NCI-H1048 (cell line): Measurements from ENCODE around the gene TXNDC9.
"Not testable (repeated sequence)": the region's sequence is repeated elsewhere in the genome, so short reads cannot be mapped to it uniquely, and the experiment has no call there.

Experiments
- DNase-seq: peaks from one replicate; lab custom pipeline; 2025; lab: John Stamatoyannopoulos, UW

Gene TXNDC9

GRCh38 chr2:99335911-99336803 is at the start of gene TXNDC9:
Gene TXNDC9 (minus strand): TSS chr2:99336333. CDS start chr2:99333210, 3,123 bp downstream.
- peak; percentile 98 for DNase-seq

- no peak for DNase-seq
Measured at GRCh38 chr2:99382143-99382542, 46.0 kb upstream of the TXNDC9 start.

GRCh38 chr2:99380376-99381010 is 44.4 kb upstream of the TXNDC9 start:
- DNase-seq: no peak

DNA sequence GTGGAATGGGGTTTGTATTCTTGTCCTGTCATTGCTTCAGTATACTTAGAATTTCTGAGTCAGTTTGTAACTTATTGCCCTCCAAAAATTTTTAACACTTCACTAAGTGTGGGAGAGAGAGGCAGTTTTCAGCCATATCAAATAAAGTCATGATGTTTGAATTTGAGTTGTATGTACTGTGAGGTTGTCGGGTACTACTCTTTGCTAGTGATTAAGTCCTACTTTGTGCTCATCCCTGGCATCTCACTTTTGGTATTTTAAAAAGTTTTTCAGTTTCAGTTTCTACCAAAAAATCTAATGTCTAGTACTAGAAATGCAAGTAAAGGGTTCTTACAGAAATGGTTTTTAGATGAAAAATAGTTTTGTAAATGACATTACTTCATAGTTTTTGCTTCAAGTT is 41.7 kb upstream of the TXNDC9 start:
- DNase-seq: no peak

GRCh38 chr2:99376254-99376864 is 40.2 kb upstream of the TXNDC9 start:
- DNase-seq: no peak

DNA sequence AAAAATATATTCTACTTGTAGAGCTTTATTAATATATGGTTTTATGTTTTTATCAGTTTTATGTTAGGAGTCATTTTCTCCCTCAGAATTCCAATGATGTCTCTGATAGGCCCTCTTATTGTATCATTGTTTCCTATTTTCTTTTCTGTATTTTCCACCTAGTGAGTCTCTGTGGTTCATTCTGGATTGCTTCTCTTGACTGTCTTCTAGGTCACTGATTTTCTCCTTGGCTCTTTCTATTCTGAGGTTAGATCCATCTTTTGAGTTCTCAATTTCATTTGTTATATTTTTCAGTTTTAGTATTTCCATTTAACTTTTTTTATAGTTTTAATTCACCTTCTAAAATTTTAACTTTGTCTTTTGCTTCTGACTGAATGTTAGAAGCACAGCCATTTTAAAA is 38.6 kb upstream of the TXNDC9 start:
- DNase-seq: no peak

- DNase-seq: no peak
Measured at GRCh38 chr2:99373144-99373543, 37.0 kb upstream of the TXNDC9 start.

- not testable (repeated sequence) for DNase-seq
Measured at GRCh38 chr2:99368854-99369253, 32.7 kb upstream of the TXNDC9 start.

GRCh38 chr2:99365661-99366060 is 29.5 kb upstream of the TXNDC9 start:
- DNase-seq: no peak

- DNase-seq: no peak
Measured at GRCh38 chr2:99356853-99357252, 20.7 kb upstream of the TXNDC9 start.

- not testable (repeated sequence) for DNase-seq
Measured at GRCh38 chr2:99354825-99355224, 18.7 kb upstream of the TXNDC9 start.

DNA sequence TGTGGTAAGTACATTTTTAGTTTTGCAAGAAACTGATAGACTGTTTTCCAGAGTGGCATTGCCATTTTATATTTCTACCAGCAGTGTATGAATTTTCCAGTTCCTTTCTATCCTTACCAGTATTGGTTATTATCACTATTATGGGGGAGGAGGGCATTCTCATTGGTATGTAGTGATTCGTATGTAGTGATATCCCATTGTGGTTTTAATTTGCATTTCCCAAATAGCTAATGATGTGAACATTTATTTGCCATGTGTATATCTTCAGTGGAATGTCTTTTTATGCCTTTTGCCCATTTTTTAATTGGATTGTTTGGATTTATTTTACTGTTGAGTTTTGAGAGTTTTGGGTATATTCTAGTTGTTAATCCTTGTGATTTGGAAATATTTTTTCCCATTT is 17.9 kb upstream of the TXNDC9 start:
- DNase-seq: no peak

- DNase-seq: no peak
Measured at GRCh38 chr2:99350194-99350593, 14.1 kb upstream of the TXNDC9 start.

GRCh38 chr2:99348173-99348572 is 12.0 kb upstream of the TXNDC9 start:
- no peak for DNase-seq

DNA sequence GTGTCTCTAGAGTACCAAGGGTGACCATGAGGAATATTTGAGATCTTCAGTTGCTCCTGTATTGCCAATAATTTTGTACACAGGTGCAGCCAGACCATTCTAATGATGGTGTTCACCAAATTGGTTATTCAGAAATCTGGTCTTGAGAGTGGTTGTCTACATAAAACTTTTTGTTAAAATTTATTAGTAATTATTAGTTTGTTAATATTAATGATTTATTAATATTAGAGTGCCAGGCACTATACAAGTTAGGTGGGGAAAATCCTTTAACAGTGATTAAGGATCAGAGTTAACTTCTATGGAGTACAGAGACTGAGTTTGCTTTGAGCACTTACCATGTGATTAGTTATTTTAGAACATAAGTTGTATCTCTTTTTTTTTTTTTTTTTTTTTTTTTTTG is 10.1 kb upstream of the TXNDC9 start:
- DNase-seq: no peak

GRCh38 chr2:99345446-99345845 is 9.3 kb upstream of the TXNDC9 start:
- DNase-seq: not testable (repeated sequence)

- no peak for DNase-seq
Measured at GRCh38 chr2:99342536-99342935, 6.4 kb upstream of the TXNDC9 start.

DNA sequence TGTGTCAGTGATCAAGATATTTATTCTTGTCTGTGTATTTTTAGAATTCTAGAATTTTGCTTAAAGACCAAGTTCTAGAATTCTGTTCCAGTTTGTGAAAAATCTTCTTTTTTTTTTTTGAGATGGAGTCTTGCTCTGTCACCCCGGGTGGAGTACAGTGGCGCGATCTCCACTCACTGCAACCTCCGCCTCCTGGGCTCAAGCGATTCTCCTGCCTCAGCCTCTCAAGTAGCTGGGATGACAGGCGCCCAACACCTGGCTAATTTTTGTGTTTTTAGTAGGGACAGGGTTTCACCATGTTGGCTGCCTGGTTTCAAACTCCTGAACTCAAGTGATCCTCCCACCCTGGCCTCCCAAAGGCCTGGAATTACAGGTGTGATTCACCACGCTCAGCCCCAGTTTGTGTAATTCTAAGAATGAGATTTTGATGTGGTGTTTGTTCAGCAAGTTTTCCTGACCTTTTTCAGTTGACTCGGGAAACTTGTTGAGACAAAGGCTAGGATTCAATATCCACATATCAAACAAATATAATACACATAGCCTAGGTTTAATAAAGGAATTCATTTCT is 4.6 kb upstream of the TXNDC9 start:
- no peak for DNase-seq

GRCh38 chr2:99338029-99338585 is 2.0 kb upstream of the TXNDC9 start:
- no peak for DNase-seq

DNA sequence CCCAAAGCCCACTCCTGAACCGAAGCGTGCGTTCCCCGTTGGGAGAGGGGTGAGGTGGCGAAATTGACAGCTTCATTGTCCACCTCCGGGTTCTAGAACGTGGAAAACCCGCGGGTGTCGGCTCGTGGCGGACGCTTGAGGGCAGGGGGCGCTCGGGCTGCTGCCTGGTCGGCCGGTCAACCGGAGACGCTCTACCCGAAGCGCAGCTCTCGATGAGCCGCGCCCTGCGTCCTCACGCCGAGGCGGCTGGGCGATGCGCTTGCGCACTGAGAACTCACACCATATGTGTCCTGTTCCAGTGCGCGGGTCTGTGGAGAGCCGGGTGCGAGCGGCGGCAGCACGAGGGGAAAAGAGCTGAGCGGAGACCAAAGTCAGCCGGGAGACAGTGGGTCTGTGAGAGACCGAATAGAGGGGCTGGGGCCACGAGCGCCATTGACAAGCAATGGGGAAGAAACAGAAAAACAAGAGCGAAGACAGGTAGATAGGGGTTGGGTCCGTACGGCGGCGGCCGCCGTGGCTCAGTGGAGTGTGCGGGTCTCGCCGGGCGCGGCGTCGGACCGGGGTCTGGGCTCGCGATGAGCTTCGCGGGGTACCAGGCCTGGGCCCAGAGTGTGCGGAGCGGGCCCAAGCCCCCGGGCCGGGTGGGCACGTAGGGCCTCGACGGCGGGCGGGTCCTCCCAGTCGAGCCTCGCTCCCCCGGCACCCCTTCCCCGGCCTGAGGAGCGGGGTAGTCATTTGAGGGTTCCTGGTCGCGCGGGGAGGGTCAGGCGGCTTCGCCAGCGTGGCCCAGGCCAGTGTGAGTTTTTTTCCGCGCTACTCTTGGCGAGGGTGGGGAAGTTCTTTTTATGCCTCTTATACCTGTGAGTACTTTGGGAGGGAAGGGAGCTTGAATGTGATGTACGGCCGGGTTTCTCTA is 1.2 kb upstream of the TXNDC9 start, which contains the start of gene EIF5B:
Gene EIF5B (plus strand): TSS at position 277 of the 916 bp plus-strand sequence. CDS start 166 bp downstream, at position 443.
- DNase-seq: peak; percentile 80

DNA sequence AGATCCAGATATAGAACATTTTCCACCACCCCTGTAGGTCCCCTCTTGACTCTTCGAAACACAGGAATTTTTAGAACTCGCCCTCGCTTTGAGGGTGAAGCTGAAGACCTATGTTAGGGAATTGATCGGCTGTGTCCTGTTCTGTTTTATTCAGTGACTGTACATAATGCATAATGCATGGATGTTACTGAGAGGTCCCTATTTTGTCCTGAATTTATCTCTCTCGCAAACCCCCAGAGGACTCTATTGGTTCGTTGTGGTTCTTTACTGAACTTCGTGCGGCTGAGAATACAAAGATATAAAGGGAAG is 625 bp upstream of the TXNDC9 start:
- no peak for DNase-seq
